ENCODE data around the gene PARP11.
A peak's percentile ranks its signal among the peaks of the same experiment; 100 is the strongest.

The PARP11 gene, protein sequence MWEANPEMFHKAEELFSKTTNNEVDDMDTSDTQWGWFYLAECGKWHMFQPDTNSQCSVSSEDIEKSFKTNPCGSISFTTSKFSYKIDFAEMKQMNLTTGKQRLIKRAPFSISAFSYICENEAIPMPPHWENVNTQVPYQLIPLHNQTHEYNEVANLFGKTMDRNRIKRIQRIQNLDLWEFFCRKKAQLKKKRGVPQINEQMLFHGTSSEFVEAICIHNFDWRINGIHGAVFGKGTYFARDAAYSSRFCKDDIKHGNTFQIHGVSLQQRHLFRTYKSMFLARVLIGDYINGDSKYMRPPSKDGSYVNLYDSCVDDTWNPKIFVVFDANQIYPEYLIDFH

DNA sequence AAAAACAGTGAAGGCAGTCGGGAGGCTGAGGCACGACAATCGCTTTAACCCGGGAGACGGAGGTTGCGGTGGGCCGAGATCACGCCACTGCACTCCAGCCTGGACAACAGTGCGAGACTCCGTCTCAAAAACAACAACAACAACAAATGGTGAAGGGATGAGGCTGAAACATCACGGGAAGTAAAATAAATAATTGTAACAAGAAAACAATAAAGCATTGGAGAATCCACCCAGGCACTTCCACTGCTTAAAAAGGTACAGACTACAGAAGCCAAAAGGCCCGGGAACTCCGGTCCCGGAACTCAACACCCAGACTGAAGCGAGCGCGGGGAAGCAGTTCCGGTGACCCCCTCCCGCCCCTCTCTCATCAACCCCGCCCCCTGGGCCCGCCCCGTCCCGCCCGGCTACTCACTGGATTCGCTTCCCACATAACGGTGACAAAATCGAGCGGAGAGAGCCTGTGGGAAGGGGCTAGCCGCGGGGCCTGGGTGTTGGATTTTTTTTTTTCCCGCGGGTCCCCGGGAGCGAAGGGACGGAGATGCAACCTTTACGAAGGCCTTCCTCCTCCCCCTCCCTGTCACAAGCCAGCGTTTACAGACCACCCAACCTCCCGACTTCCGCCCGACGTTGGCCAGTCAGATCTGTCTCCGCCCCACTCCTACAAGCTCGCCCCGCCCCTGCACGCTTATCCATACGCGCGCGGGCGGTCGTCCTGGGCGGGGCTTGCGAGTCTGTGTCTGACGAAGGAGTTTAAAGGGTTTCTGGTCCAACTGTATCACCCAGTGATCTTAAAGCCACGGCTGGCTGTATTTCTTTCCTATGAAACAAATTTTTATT is at the start of gene PARP11:
TSS of gene PARP11 (minus strand) at position 600 of the 837 bp plus-strand sequence. CDS start at position 430, 170 bp downstream.
- in situ Hi-C loops (cut with HindIII; ENCODE audit: low sequenced_read_pairs): no loop called here
- TF ChIP-seq, protein P1, sequence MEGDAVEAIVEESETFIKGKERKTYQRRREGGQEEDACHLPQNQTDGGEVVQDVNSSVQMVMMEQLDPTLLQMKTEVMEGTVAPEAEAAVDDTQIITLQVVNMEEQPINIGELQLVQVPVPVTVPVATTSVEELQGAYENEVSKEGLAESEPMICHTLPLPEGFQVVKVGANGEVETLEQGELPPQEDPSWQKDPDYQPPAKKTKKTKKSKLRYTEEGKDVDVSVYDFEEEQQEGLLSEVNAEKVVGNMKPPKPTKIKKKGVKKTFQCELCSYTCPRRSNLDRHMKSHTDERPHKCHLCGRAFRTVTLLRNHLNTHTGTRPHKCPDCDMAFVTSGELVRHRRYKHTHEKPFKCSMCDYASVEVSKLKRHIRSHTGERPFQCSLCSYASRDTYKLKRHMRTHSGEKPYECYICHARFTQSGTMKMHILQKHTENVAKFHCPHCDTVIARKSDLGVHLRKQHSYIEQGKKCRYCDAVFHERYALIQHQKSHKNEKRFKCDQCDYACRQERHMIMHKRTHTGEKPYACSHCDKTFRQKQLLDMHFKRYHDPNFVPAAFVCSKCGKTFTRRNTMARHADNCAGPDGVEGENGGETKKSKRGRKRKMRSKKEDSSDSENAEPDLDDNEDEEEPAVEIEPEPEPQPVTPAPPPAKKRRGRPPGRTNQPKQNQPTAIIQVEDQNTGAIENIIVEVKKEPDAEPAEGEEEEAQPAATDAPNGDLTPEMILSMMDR (IDR thresholded peaks at IDR 0.05; ENCODE audit: low read depth, low read length, missing control alignments): no peak
- H3K4me3 ChIP-seq (ENCODE audit: low read depth, low read length): peak within 1 kb of the TSS; percentile 66
- DNase-seq (ENCODE audit: low read depth): peak; percentile 84

DNA sequence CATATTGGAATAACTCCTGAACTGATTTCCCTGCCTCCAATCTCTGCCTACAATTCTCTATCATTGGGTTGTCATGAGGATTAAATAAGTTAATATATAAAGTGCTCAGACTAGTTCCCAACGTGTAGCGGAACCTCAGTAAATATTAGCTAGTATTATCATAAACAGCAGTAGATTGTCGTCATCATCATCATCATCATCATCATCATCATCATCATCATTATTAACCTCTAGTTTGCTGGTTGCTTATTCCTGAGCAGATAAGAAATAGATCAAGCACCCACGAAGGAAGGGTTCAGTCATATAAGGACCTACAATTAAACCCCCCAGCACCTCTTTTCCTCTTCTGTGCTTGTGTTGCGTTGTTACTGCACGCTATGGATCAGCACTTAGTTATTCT is 48.8 kb upstream of the PARP11 start:
- no peak for DNase-seq (ENCODE audit: low read depth)
- TF ChIP-seq, protein P1 (IDR thresholded peaks at IDR 0.05; ENCODE audit: low read depth, low read length, missing control alignments): no peak
- in situ Hi-C loops (cut with HindIII; ENCODE audit: low sequenced_read_pairs): no loop called here
- no peak overlapping the region for H3K4me3 ChIP-seq (ENCODE audit: low read depth, low read length)

DNA sequence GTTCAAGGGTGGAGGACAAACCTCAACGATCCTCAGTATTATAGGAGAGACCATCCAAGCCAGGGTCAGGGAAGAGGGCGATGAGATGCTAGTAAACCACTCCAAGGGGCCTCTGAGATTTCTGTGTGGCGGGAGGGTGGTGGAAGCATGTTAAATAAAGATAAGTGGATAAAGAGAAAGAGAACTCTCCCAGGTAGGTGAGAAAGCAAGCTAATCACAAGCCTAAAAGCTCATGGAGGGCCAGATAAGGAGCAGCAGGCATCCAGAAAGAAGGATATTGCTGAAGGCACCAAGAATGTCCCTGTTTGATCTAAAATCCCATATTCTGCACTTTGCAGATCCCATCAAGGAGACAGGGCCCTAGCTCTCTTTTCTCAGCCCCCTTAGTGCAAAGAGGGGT is 48.3 kb upstream of the PARP11 start:
- TF ChIP-seq, protein P1 (IDR thresholded peaks at IDR 0.05; ENCODE audit: low read depth, low read length, missing control alignments): no peak
- no peak for DNase-seq (ENCODE audit: low read depth)
- no peak overlapping the region for H3K4me3 ChIP-seq (ENCODE audit: low read depth, low read length)
- in situ Hi-C loops (cut with HindIII; ENCODE audit: low sequenced_read_pairs): no loop called here

DNA sequence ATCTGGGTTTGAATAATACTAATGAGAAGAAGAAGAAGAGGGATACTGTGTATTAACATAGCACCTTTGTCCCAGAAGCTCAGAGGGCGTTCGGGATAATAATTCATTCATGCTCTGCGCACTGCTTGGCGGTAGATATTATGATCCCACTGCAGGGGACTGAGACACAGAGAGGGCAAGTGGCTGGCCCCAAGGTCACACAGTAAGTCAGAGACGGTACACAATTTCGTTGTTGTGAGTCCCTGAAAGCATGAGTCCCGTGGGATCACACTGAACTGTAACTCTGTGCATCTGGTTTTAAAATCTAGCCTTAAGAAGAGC is 47.9 kb upstream of the PARP11 start:
- no peak overlapping the region for H3K4me3 ChIP-seq (ENCODE audit: low read depth, low read length)
- in situ Hi-C loops (cut with HindIII; ENCODE audit: low sequenced_read_pairs): no loop called here
- TF ChIP-seq, protein P1 (IDR thresholded peaks at IDR 0.05; ENCODE audit: low read depth, low read length, missing control alignments): no peak
- DNase-seq (ENCODE audit: low read depth): no peak

DNA sequence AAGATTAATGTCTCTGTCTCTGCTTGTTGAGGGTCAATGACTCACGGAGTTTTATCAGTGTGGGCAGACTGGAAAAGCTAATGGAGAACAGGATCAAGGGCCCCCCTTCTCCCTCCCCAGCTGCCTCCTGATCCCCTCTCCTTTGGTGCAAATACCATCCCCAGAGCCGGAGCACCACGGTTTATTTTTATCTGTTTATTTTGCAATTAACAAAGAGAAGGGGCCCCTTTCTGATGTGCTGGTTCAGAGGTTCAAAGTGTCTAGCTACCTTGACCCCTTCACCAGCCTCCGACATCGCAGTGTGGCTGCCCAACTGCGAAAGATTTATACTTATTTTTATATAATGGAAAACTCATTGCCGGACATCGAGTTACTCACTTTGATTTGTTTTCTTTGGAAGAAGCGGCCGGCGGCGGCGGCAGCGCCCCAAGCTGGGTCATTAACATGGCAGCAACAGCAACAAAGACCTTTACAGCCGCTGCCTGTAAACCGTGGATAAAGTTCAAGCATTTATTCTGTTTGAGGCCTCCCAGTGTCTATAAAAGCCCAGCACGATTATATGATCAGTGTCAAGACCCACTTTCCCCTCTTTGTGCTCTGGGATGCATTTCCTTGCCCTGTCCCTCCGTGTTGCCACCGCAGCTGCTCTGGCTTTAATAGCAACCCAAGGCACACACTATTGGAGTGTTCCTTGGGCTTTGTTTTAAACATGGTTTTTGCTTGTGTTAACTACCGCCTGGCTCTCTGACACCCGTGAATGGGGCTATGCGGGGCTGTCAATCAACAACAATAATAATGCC is 47.4 kb upstream of the PARP11 start:
- no peak for DNase-seq (ENCODE audit: low read depth)
- TF ChIP-seq, protein P1 (IDR thresholded peaks at IDR 0.05; ENCODE audit: low read depth, low read length, missing control alignments): no peak
- in situ Hi-C loops (cut with HindIII; ENCODE audit: low sequenced_read_pairs): no loop called here
- H3K4me3 ChIP-seq (ENCODE audit: low read depth, low read length): no peak overlapping the region

DNA sequence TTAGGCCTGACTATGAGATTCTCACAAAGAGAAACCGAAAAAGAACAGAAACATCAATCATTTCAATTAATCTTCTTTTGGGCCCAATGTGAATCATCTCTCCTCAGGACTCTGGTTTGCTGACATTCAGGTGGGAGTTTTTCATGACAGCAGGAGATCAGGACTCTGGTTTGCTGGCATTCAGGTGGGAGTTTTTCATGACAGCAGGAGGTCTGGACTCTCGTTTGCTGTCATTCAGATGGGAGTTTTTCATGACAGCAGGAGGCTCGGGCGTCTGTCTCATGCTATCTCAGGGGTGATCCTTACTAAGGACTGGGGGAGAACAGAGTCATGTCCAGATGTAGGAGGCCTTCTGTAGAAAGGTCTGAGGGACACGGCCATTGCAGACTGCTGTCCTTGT is 40.1 kb upstream of the PARP11 start:
- no peak for DNase-seq (ENCODE audit: low read depth)
- TF ChIP-seq, protein P1 (IDR thresholded peaks at IDR 0.05; ENCODE audit: low read depth, low read length, missing control alignments): no peak
- H3K4me3 ChIP-seq (ENCODE audit: low read depth, low read length): no peak overlapping the region
- in situ Hi-C loops (cut with HindIII; ENCODE audit: low sequenced_read_pairs): loop anchor here (5.0 kb wide), 1 partner anchor 44 kb away; no protein-coding TSS in a partner anchor
